GM19463 (cell line): Measurements from ENCODE around the gene STK17B.

Experiments
- ATAC-seq: cut with Tn5 transposase; IDR thresholded peaks from one replicate; pipeline ENCODE4 v1.9.1; 2021; ENCODE audit warnings: mild to moderate bottlenecking, moderate library complexity; ENCODE audit not compliant: unreplicated experiment

The STK17B gene

GRCh38 chr2:196186266-196186980 is 15.0 kb upstream of the STK17B start:
- no peak for ATAC-seq

GRCh38 chr2:196184921-196185320 is 13.5 kb upstream of the STK17B start:
- no peak for ATAC-seq

DNA sequence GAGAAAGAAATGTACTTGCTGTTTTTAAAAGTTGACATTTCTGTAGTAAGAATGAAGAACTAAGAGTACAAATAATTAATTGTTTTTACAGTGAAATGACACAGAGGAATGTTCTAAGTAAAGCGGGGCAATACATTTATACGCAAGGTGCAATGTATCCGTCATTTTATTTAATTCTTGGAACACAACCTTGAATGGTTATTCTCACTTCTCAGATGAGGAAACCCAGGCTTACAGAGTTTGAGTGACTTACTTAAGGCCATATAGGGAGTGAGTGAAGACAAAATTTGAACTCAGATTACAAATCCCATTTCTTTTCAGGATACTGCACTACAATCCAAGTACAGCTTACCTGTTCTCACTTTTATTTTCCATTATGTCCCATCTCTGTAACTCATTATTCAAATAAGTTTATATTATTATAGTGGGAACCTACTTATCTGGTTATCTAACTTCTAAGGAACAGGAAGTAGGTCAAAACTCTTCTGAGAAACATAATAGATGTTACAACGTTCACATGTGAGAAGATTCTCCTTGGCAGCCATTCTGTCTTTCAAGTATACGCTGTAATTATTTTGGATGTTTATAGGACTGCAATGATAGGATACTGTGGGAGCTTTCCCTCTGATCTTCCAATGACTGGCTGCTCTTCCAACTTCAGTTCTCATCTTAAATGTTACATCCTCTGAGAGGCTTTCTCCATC is 12.3 kb upstream of the STK17B start:
- ATAC-seq, result no peak

- ATAC-seq, result no peak
Measured at GRCh38 chr2:196183172-196183473, 11.7 kb upstream of the STK17B start.

- peak; percentile 91 for ATAC-seq
Measured at GRCh38 chr2:196182439-196183171, 11.2 kb upstream of the STK17B start.

DNA sequence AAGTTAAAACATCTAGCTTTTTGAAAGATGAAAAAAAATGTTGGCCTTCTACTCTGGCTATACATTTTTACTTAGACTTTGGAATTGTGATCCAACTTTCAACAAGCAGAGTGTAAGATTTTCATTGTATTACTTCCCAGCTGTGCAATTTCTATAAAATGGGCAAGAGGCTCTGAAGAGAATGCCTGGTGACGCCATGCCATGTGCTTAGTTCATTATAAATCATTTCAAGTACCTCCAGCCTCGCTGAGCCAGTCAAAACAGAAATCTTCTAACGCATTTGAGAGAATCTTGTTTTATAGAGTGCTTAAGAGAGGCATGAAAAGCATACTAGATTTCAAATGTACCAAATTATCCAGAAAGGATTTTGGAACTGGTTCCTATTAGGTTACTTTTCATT is 10.1 kb upstream of the STK17B start:
- ATAC-seq, result no peak

GRCh38 chr2:196177124-196177523 is 5.7 kb upstream of the STK17B start:
- no peak for ATAC-seq

DNA sequence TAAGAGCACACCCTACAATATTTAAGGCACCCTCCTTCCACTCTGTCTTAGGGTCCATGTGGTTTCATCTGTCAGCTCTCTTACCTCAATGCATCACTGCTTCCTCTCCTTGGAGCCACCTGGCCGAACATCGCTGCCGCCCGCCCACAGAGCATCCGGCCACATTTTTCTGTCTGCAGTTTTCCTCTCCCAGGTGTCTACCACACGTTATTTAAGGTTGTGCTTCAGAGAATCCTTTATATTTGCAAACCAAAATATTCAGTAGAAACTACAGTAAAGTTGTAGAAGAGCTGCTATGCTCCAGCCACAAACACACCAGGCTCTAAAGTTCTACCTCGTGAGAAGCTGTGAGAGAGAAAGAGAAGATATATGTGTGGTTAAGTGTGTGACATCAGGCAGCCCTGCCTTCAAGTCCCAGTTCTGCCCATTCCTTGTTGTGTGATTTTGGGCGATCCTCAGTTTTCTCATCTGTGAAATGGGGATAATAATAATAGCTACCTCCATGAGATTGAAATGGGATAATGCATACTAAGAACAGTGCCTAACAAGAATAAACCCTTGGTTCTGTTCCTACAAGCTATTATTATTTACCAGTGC is 4.9 kb upstream of the STK17B start:
- peak; percentile 56 for ATAC-seq

GRCh38 chr2:196174404-196174803 is 3.0 kb upstream of the STK17B start:
- ATAC-seq, result no peak

GRCh38 chr2:196173505-196173904 is 2.1 kb upstream of the STK17B start:
- ATAC-seq, result no peak

GRCh38 chr2:196172951-196173350 is 1.6 kb upstream of the STK17B start:
- no peak for ATAC-seq

GRCh38 chr2:196171946-196172345 is 568 bp upstream of the STK17B start:
- ATAC-seq, result no peak

DNA sequence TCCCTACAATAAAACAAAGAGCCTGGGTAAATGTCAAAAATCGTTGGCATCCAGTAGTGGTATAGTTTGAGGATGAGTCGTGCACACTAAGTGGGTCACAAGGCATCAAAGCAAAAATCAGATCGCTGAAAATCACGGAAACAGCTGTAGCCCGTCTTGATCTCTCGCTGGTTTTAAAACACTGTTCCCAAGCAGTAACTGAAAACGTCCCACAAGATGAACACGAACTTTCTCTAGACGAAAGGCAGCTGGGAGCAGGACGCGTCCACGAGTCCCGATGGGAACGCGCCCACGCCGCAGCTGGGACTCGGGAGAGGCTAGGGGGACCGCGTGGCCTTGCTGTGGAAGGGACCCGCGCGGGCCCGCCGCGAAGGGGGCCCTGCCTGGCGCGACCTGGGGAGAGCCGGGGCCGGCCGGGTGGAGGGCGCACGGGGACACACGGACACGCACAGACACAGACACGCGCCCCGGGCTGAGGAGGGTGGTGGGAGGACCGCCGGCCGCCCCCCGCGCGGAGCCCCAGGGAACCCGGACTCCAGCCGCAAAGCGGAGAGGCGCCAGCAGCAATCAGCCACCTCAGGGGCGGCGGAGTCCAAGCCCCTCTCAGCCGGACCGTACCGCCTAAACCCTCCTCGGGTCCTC is 651 bp downstream of the STK17B start:
- peak; percentile 3 for ATAC-seq

GRCh38 chr2:196170213-196170605 is 1.2 kb downstream of the STK17B start:
- ATAC-seq, result peak; percentile 22

- no peak for ATAC-seq
Measured at GRCh38 chr2:196169516-196169915, 1.9 kb downstream of the STK17B start.

DNA sequence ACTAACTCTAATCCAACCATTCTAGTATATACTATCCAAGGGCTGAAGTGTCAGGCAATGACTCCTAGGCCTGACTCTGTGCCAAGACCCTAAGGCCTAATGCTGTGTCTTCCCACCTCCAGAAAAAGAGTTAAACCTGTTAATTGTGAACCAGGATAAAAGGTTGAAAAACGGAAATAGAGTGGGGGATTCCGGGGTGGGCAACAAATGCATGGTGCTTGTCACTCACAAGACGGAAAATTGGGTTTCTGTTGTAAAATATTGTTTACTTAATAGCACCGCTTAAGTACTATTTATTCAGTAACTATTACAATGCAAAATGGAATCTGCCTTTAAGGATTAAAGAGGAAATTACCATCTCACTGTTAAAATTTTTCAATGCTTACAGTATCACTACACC is 3.2 kb downstream of the STK17B start:
- no peak for ATAC-seq

DNA sequence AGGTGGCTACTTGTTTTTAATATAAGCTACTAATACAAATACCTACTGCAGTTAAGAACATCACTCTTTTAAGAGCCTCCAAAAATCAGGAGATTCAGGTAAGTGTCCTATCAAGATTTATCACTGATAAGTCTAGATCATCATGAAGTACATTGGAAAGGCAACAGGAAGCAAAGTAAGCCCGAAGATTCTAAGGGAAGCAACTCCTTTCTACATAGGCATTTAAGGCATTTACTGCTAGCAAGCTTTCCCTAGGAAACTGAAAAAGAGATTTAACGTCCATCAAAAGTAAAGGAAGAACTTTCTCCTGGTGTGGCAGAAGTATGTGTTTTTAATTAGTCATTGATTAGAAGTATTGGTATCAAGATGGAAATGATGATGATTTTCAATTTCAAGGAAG is 3.7 kb downstream of the STK17B start:
- no peak for ATAC-seq

GRCh38 chr2:196166876-196167275 is 4.5 kb downstream of the STK17B start:
- no peak for ATAC-seq

GRCh38 chr2:196165016-196165415 is 6.4 kb downstream of the STK17B start:
- no peak for ATAC-seq

GRCh38 chr2:196163285-196163684 is 8.1 kb downstream of the STK17B start:
- no peak for ATAC-seq

- no peak for ATAC-seq
Measured at GRCh38 chr2:196162586-196163175, 8.7 kb downstream of the STK17B start.
